ENCODE results near the gene ARHGAP31.

DNA sequence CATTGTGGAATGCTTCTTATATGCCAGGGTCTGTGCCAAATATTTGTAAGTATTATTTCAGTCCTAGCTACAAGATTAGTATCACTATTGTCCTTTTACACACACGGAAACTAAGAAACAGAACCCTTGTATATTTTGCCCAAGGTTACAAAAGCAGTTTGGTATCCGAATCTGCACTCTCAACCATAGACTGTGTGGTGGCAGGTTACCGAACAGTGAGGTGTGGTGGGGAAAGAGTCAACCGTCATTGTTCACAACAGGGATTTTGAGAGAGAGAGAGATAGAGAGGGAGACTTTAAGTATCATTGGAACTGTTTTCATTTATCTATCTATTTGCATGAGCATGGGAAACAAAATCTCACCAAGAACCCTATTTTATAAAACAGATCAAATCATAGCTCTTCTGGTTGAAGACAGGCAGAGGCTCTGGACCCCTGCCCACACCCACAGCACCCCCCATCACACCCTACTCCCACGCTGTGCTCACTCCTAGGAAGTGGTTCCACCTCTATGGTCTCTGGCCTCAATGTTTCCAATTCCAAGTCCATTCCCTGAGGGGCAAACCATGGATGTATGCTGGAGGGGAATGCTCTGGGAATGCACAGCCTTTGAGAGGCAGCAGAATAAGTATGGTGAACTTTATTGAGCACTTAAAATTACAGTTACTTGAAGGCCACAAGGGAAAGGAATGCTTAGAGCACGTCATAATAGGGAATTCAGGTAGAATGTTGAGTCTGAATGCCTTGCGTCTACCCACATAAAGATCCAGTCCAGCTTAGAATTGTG is 69.0 kb downstream of the ARHGAP31 start:
- TF ChIP-seq, protein P1, sequence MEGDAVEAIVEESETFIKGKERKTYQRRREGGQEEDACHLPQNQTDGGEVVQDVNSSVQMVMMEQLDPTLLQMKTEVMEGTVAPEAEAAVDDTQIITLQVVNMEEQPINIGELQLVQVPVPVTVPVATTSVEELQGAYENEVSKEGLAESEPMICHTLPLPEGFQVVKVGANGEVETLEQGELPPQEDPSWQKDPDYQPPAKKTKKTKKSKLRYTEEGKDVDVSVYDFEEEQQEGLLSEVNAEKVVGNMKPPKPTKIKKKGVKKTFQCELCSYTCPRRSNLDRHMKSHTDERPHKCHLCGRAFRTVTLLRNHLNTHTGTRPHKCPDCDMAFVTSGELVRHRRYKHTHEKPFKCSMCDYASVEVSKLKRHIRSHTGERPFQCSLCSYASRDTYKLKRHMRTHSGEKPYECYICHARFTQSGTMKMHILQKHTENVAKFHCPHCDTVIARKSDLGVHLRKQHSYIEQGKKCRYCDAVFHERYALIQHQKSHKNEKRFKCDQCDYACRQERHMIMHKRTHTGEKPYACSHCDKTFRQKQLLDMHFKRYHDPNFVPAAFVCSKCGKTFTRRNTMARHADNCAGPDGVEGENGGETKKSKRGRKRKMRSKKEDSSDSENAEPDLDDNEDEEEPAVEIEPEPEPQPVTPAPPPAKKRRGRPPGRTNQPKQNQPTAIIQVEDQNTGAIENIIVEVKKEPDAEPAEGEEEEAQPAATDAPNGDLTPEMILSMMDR (IDR thresholded peaks at IDR 0.05; ENCODE audit: low read depth, low read length, poor library complexity, severe bottlenecking): no peak
- no peak for TF ChIP-seq EZH2phosphoT487 (IDR thresholded peaks at IDR 0.05; ENCODE audit: borderline replicate concordance, low read length)
